Measurements from ENCODE around the gene PCBP3.
"Not testable (repeated sequence)": the region's sequence is repeated elsewhere in the genome, so short reads cannot be mapped to it uniquely, and the experiment has no call there.

PCBP3 gene

DNA sequence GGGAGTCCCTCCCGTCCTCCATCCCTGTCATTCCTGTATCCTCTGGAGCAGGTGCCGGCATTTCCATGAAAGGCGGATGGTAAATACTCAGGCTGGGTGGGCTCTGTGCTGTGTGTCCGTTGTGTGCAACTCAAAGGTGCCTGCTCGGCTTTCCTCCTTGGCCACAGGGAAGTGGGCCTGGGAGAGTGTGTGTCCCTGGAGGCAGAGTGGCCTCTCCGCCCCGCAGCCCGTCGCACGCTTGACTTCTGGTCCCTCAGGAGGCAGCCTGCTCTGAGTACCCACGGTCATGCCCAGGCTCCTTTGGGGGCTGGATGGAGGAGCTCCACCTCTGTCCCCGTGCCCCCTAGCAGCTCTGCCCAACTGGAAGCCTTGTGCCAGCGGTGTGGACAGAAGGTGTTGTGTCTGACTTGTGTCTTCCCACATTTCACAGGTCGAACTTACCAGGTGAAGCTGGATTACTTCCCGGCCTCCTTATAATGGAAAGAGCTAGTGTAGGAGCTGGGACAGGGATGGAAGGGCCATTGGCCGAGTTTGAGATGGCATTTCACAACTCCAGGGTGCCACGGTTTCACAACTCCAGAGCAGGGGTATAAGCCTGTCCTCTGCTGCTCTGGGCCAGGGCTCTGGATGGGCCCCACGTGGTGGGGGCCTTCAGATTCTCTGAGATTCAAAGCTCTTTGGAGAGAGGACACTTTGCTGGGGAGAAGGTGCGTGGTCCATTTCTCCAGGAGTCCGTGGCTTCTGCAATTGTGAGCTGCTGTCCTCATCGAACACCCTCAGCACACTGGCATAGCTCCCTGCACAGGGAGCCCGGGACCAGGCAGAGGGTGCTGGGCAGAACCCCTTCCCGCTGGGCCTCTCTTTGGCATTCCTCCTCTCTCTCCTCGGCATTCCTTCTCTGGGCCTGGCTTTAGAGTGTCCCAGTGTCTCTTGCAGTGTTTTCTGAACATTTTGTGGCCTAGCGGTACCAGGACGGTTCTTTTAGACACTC lies 185.3 kb downstream of the PCBP3 start:
- no peak for DNase-seq (ENCODE audit: low read depth)

DNA sequence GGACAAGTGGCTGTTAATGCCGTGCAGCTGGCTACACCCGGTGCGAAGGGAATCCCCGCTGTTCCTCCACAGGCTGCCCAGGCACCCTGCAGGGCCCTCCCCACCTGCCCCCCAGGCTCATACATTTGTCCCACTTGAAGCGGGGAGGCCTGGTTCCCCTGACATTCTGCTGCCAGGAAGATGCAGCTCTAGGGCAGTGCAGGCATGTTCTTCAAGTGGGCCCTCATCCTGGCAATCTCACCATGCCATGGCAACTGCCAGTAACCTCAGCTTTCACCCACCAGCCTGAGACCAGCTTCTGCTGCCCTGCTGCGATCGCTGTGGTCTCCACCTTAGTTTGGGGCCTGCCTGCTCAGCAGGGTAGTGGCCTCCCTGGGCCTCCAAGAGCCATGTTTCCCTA lies 186.1 kb downstream of the PCBP3 start:
- DNase-seq (ENCODE audit: low read depth): no peak

DNA sequence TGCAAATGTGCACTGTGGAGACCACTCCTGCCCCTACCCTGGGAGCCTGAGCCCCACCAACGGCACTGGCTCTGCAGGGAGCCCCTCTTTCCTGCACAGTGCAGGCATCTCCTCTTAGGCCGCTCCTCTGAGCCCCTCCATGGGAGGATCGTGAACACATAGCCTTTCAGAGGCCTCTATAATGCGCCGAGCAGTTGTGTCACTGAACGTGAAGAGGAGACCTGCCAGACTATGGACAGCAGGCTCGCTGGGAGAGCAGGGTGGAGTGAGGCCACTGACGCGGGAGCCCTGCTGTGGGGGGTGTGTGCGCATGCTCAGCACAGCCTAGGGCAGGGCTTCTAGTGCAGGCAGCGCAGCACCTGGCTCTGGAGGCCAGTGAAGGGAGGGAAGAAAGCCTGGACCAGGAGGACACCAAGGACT lies 186.7 kb downstream of the PCBP3 start:
- no peak for DNase-seq (ENCODE audit: low read depth)

DNA sequence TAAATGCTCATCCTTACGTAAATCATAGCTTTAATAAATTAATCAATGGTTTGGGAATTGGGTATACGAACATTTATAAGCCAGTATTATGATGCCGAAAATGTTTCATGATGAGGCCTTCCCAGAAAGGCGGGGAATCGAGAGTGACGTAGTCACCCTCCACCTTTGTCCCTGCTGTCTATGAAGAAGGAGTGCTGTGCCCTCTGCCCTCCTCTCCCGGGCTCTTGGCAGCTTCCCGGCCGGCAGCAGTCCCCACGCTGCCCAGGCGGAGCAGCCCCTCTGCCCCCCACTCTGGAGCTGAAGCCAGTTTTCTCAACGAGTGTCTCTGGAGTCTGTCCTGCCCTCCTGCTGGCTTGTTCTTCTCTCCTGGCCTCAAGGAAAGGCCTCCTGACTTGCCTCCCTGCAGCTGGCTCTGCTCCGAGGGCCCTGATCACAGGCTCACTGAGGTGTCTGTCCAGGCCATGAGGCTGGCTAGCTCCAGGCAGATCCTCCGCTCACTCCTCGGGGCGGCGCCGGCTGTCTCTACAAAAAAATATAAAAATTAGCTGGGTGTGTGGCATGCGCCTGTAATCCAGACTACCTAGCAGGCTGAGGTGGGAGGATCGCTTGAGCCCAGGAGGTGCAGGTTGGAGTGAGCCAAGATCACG lies 187.3 kb downstream of the PCBP3 start:
- no peak for DNase-seq (ENCODE audit: low read depth)

DNA sequence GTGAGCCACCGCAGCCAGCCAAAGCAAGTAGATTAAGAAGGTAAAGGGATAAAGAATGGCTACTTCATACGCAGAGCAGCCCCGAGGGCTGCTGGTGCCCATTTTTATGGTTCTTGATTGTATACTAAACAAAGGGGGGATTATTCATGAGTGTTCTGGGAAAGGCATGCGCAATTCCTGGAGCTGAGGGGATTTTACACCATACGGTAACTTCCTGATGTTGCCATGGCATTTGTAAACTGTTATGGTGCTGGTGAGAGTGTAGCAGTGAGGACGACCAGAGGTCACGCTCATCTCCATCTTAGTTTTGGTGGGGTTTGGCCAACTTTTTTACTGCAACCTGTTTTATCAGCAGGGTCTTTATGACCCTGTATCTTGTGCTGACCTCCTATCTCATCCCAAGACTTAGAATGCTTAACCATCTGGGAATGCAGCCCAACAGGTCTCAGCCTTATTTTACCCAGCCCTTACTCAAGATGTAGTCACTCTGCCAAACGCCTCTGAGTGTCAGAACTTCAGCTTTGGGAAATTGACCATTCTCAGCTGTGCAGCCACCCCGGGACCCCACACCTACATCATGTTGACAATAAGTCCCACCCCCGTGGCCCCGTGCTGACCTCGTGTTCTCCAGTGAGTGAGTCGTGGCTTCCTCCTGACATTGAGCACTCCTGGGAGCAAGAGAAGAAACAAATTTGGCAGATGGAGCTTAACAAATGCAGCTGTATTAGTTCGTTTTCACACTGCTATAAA lies 188.6 kb downstream of the PCBP3 start:
- no peak for DNase-seq (ENCODE audit: low read depth)

GRCh38 chr21:45832741-45833235 lies 189.3 kb downstream of the PCBP3 start:
- not testable (repeated sequence) for DNase-seq (ENCODE audit: low read depth)

DNA sequence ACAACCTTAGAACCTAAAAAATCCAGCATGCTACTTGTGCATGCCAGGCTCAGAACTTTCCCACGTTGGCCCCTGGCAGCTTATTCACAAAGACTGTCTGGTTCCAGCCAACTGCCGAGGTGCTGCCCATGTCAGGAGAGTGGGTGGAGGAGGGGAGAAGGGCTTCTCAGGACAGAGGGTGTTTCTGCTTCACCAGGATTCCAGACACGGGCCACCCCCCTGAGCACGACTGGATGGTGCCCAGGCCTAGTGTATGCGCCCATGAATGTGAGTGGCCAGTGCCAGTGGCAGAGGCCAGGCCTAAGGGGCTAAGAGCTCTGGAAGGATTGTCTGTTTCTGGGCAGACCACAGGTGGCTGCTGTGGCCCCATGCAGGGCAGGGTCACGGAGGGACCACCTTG lies 189.9 kb downstream of the PCBP3 start:
- no peak for DNase-seq (ENCODE audit: low read depth)

- DNase-seq (ENCODE audit: low read depth): no peak
Observed at GRCh38 chr21:45834026-45834715, 190.6 kb downstream of the PCBP3 start.

GRCh38 chr21:45834821-45835293 lies 191.3 kb downstream of the PCBP3 start:
- DNase-seq (ENCODE audit: low read depth): no peak

DNA sequence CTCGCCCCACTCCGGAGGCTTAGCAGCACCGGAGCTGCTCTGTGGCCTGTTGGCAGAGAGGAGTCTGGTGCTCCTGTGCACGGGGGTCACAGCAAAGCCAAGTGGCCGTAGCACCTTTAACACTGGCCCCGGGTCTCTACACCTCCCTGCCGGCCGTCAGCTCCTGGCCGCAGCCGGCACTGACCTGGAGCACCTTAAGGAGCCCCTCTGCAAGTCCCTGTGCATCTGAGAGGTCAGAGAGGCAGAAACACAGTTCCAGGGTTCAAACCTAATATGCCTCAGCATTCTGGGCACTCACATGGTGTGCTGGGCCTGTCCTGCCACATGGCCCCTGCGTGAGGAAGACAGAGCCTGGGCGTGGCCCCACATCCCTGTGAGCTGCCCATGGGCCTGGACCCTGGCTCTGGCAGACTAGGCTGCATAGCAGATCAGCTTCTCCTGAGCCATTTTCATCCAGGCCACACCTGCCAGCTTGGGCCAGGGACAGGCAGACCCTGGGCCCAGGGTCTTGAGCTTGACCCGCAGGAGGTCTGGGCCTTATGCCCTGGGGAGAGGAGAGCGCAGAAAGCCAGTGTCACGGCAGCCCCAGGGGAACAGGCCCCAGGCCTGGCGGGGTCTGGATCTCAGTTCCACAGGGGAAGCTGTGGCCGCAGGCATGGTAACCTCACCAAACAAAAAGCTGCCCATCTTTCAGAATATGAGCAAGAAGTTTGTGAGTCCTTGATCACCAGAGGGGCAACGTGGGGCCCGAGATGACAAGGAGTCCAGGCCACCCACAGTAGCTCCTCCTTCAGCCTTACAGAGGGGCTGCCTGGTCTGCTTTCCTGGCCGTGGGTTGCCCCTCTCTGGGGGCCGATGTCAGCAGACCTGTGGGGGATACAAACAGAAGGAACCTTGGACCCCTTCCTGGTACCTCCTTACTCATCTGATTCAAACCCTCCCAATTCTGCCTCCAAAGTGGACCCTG lies 192.1 kb downstream of the PCBP3 start:
- DNase-seq (ENCODE audit: low read depth): no peak

DNA sequence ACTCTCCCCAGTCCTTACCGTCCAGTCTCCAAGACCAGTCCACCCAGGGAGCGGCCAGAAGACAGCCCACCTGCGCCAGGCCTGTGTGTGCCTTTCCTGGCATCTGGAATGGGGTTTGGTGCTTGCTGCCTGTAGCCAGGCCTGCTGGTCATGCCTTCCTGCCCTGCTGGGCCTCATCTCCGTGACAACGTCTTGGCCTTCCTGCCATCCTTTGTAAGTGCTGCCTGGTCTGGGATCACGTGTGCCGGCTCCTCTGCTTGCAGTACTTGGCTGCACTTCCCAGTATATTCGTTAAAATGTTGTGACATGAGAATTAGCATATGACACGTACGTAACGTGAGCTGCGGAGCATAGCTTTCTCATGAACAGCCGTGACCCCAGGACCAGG lies 192.7 kb downstream of the PCBP3 start:
- DNase-seq (ENCODE audit: low read depth): no peak

DNA sequence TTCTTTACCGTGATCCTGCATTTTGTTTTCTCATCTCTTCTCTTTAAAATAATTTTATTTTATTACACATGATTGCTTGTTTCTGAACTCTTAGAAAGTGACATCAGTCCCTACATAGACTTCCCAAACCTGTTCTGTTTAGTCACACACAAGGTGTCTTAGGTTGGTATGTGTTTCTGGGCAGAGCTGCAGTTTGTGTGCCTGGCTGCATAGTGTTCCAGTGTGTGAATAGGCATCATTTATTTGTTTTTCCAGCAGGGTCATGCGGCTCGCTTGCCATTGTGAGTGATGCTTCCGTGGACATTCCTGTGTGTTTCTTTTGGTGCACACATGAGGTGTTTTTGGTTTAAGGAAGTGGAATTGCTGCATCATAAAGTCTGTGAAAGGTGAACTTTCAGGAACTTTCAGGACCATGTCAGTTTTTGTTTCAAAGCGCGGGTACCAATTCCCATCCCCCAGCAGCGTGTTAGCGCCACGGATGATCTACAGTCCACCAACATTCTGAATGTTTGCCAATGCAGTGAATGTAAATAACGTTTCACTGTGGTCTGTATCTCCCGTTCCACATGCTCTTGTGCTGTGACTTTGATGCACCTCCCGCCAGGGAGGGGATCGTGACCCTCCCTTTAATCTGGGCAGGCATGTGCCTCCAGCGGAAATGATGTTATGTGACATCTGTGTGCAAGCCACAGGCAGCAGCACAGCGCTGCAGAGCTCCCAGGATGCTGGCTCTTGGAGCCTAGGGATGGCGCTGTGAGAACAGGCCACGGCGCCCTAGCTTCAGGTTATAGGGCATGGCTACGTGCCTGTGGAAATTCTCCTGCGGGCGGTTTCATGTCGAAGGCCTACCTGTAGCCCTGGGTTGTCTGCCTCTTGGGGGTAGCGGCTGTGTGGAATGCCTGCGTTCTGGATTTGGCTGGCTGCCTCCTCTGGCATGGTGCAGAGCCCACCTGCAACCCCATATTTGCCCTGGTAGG lies 193.5 kb downstream of the PCBP3 start:
- no peak for DNase-seq (ENCODE audit: low read depth)

DNA sequence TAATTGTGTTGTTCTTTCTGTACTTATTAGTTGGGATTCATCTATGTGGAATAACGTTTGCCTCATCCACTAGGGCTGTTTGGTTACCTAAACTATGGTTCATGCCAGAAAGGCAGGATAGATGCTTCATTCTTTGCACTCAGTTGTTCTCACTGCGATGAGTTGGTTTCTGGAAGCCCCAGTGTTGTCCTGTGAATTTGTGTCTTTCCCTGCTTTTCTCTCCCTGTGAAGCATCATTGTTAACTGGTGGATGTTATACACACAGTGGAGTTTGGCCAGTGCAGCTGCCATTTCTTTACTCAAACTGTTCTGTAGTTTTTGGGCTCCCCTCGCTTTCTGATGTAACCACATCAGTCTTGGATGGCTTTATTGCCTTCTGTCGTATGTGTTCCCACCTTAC lies 194.4 kb downstream of the PCBP3 start:
- DNase-seq (ENCODE audit: low read depth): no peak

DNA sequence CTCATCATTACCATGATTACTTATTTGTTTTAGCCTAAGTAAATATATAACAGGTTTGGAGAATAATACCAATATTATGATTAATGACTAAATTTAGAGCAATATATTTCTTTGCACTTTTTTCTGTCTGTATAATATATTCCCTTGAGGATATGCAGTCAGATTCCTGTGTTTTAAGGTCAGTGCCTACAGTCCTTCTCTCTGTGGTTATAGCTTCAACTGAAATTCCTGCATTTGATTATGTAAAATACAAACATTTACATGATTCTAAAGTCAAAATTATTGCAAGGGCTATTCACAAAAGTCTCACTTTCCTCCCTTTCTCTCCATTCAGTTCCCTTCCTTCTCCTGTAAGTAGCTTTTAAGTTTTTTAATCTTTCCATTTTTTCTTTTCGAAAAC lies 195.1 kb downstream of the PCBP3 start:
- DNase-seq (ENCODE audit: low read depth): no peak

- no peak for DNase-seq (ENCODE audit: low read depth)
Observed at GRCh38 chr21:45839274-45839673, 195.7 kb downstream of the PCBP3 start.

DNA sequence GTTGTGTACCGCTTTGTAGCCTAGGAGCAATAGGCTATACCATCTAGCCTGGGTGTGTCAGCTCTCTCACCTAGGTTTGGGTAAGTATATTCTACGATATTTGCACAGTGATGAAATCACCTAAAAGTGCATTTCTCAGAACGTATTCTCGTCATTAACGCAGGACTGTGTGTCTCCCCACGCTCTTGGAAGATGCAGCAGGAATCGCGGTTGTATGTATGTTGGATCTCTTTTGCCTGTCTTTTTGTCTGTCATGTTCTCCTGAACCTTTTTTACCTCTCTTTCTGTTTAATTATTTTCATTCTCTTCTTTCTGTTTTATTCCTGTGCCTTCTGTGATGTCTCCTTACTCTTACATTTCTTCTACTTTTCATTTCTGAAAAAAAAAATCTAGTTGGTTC lies 197.5 kb downstream of the PCBP3 start:
- no peak for DNase-seq (ENCODE audit: low read depth)

GRCh38 chr21:45843426-45843825 lies 199.9 kb downstream of the PCBP3 start:
- no peak for DNase-seq (ENCODE audit: low read depth)

- DNase-seq (ENCODE audit: low read depth): no peak
Observed at GRCh38 chr21:45844181-45844580, 200.7 kb downstream of the PCBP3 start.

- DNase-seq (ENCODE audit: low read depth): no peak
Observed at GRCh38 chr21:45845063-45845769, 201.7 kb downstream of the PCBP3 start.

All from stimulated activated CD8-positive, alpha-beta memory T cell treated with anti-CD3 and anti-CD28 coated beads, Interleukin-15, amount 100 ng/mL, for 24 hours (primary cell).